Brain microvascular endothelial cell (primary cell): ENCODE data around the gene XPO5.

Experiments used
- DNase-seq: peaks from one replicate; pipeline ENCODE4 v3.0.0-alpha.2; 2020
- H3K27ac ChIP-seq: fragments of 250-450 bp; sonication (Bioruptor Pico); 2 replicates; pipeline ENCODE4 v1.5.1; 2020; ENCODE audit warnings: mild to moderate bottlenecking, moderate library complexity
- H3K27me3 ChIP-seq: fragments of 250-450 bp; sonication (Bioruptor Pico); replicated peaks from 2 replicates; pipeline ENCODE4 v1.5.1; 2020; ENCODE audit warnings: mild to moderate bottlenecking
- H3K36me3 ChIP-seq: fragments of 250-450 bp; sonication (Bioruptor Pico); replicated peaks from 2 replicates; pipeline ENCODE4 v1.5.1; 2020; ENCODE audit warnings: mild to moderate bottlenecking
- H3K4me3 ChIP-seq: 2 replicates; pipeline ENCODE4 v1.5.1; 2011; ENCODE audit warnings: low read depth, mild to moderate bottlenecking, control low read depth, low read length, moderate library complexity
- in situ Hi-C: cut with HindIII; loops from 2 replicates; pipeline ENCODE4 v1.10.0; 2017; ENCODE audit warnings: low sequenced_read_pairs, low pct_ligation_motif_present
- TF ChIP-seq, protein P1 (sequence below): IDR thresholded peaks from 2 replicates; pipeline ENCODE4 v1.5.1; 2011; ENCODE audit warnings: low read depth, mild to moderate bottlenecking, moderate library complexity, low read length, control low read depth, inconsistent platforms; ENCODE audit errors: missing control alignments

The XPO5 gene

DNA sequence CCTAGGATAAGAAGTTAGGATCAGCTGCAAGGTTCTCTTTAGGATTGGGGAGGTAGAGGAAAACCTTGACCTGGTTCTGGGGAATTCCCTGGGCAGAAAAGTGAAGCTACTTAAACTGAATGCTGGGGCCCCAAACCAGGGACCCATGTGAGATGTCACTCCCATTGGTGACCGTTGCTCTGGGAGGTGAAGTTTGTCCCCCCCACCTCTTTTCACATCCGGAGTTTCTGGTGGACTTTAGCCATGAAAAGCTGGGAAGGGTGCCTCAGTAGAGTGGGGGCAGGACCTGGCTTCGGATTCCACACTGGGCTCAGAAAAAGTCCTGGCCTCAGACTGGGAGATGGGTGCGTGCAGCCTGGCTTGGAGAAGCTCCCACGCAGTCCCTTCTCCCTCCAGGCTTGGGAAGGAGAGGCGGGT lies 85.3 kb downstream of the XPO5 start:
- H3K4me3 ChIP-seq = no peak overlapping the region
- H3K27me3 ChIP-seq = no peaks in the 10 kb centered on the region
- H3K36me3 ChIP-seq = no peaks in the 10 kb centered on the region
- in situ Hi-C loops = no loop called here
- no peak for DNase-seq
- H3K27ac ChIP-seq = no peak overlapping the region
- TF ChIP-seq, protein P1, sequence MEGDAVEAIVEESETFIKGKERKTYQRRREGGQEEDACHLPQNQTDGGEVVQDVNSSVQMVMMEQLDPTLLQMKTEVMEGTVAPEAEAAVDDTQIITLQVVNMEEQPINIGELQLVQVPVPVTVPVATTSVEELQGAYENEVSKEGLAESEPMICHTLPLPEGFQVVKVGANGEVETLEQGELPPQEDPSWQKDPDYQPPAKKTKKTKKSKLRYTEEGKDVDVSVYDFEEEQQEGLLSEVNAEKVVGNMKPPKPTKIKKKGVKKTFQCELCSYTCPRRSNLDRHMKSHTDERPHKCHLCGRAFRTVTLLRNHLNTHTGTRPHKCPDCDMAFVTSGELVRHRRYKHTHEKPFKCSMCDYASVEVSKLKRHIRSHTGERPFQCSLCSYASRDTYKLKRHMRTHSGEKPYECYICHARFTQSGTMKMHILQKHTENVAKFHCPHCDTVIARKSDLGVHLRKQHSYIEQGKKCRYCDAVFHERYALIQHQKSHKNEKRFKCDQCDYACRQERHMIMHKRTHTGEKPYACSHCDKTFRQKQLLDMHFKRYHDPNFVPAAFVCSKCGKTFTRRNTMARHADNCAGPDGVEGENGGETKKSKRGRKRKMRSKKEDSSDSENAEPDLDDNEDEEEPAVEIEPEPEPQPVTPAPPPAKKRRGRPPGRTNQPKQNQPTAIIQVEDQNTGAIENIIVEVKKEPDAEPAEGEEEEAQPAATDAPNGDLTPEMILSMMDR = no peak

DNA sequence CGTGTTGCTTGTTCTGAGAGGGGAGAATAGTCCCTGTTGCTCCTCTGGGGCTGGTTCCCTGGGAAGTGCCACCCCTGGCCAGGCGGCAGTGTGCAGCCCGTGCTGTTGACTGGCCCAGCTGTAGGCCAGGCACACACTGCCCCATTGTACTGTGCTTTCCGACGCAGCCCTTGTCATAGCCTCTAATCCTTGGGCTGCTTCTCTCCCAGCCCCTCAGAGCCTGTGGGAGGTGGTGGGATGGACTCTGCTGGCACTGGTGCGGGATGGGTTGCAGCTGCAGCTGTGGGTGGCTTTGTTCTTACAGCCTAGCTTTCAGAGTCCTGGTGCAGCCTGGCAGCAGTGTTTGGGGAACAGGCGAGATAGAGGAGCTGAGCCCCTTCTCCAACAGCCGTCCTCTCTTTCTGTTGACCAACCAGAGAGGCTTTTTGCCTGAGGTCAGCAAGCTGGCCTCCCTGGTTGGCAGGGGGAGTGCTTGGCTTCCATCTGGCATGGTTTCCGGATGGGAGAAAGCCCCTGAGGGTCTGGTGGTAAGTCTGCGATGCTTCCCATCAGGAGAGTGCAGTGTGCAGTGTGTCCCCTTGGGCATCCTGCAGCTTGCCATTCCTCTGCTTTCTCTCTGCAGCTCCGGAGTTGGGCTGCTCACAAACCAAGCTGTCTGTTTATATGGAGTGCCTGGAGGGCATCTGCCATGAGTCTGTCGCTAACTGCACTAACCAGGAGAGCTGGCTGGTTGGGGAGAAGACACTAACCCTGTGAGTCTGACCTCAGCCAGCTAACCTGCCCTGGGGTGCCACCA lies 86.4 kb downstream of the XPO5 start:
- DNase-seq = no peak
- H3K4me3 ChIP-seq = no peak overlapping the region
- TF ChIP-seq, protein P1 = no peak
- H3K36me3 ChIP-seq = no peaks in the 10 kb centered on the region
- H3K27me3 ChIP-seq = no peaks in the 10 kb centered on the region
- in situ Hi-C loops = no loop called here
- no peak overlapping the region for H3K27ac ChIP-seq

DNA sequence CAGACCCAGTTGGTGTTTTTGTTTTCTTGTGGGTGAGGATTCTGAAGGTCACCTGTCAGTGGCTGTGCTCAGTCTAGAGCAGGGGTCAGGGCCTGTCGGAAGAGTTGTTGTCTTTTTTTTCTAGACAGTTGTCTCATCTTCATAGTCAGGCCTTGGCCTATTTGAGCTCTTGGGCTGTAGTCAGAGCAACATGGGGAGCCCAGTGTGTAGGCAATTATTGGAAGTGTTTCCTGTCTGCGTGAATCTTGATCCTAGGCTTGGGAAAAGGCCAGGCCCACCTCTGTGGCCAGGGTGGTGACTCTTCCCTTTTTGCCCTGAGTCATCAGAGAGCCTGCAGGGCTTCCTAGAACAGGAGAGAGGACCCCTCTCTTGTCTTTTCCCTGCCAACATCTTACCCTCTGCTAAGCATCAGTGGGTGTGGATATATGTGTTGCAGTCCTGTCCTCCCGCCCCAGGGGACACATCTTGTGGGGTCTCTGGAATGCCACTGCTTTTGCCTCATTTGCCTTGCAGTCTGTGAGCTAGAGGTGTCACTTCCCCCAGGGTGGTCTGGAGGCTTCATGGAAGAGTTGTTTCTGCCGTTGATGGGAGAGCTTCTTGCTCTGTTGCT lies 87.1 kb downstream of the XPO5 start:
- TF ChIP-seq, protein P1 = no peak
- Histone ChIP-seq H3K4me3 (no peak overlapping the region), H3K27ac (no peak overlapping the region), H3K36me3 (no peaks in the 10 kb centered on the region), H3K27me3 (no peaks in the 10 kb centered on the region)
- DNase-seq = no peak
- in situ Hi-C loops = no loop called here

DNA sequence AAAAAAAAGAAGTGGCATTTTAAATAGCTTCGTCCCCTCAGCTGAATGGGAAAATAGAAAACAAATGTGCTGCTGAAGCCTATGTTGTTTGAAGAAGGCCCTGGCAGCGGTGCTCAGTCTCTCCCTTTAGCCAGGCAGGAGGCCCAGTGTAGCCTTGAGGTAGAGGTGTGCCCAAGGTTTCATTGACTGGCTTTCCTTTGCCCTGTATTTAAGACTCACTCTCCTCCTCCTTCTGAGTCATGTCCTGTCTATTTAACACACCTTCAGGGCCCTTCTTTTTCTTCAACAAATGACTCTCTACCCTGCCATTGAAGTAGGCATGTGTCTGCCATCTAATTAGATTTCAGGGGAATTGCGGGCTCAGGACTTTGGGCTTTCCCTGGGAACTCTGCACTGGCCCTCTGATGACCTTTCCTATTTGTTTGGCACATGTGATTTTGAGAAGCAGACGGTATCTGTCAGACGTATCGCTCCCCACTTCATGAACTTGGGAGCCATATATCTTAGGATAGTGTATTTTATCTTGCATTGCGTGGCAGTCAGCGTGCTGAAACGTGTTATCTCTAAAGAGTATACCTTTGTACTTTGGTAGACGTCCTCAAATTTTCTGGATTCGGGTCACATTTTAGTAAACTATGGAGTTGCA lies 94.1 kb downstream of the XPO5 start:
- TF ChIP-seq, protein P1 = no peak
- Histone ChIP-seq H3K36me3 (no peaks in the 10 kb centered on the region), H3K27me3 (no peaks in the 10 kb centered on the region), H3K4me3 (no peak overlapping the region), H3K27ac (no peak overlapping the region)
- in situ Hi-C loops = no loop called here
- no peak for DNase-seq

DNA sequence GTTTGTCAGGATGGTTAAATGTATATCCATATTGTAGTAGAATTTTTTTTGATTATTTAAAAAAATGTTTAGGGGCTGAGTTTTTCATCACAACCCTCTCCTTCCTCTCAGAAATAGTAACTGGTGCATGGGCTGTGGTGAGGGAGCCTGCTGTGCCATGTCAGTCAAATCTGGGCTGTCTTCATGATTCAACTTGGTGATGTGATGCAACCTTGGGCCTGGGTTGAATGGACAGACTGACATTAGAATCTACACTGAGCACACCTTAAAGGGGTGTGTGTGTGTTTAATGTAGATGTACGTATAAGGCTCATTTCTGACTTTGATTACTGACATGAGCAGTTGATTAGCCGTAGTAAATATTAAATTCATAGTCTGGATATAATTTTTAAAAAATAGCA lies 94.8 kb downstream of the XPO5 start:
- H3K4me3 ChIP-seq = no peak overlapping the region
- H3K27me3 ChIP-seq = no peaks in the 10 kb centered on the region
- TF ChIP-seq, protein P1 = no peak
- in situ Hi-C loops = no loop called here
- H3K36me3 ChIP-seq = no peaks in the 10 kb centered on the region
- no peak for DNase-seq
- H3K27ac ChIP-seq = no peak overlapping the region
